Activated T-cell treated with anti-CD3 and anti-CD28 coated beads, Interleukin-2, amount 50 U/mL, for 24 hours (primary cell): ENCODE measurements around the gene GARRE1.
A peak's percentile ranks its signal among the peaks of the same experiment; 100 is the strongest.
"Not testable (repeated sequence)": the region's sequence is repeated elsewhere in the genome, so short reads cannot be mapped to it uniquely, and the experiment has no call there.

ENCODE experiments used
- DNase-seq: peaks from one replicate; pipeline ENCODE4 v3.0.0-alpha.2; 2020
- H3K27ac Mint-ChIP-seq: 2 replicates; pipeline ENCODE4 v1.8.0; 2020; ENCODE audit warnings: mild to moderate bottlenecking, mixed read lengths
- H3K27me3 Mint-ChIP-seq: 2 replicates; pipeline ENCODE4 v1.8.0; 2020; ENCODE audit warnings: mixed read lengths
- H3K36me3 Mint-ChIP-seq: 2 replicates; pipeline ENCODE4 v1.8.0; 2020; ENCODE audit warnings: low read depth, mixed read lengths
- H3K4me1 Mint-ChIP-seq: 2 replicates; pipeline ENCODE4 v1.8.0; 2020; ENCODE audit warnings: low read depth, mixed read lengths
- H3K4me3 Mint-ChIP-seq: 2 replicates; pipeline ENCODE4 v1.8.0; 2020; ENCODE audit warnings: mild to moderate bottlenecking, moderate library complexity, mixed read lengths
- H3K9me3 Mint-ChIP-seq: 2 replicates; pipeline ENCODE4 v1.8.0; 2020; ENCODE audit warnings: mixed read lengths

GARRE1 gene

DNA sequence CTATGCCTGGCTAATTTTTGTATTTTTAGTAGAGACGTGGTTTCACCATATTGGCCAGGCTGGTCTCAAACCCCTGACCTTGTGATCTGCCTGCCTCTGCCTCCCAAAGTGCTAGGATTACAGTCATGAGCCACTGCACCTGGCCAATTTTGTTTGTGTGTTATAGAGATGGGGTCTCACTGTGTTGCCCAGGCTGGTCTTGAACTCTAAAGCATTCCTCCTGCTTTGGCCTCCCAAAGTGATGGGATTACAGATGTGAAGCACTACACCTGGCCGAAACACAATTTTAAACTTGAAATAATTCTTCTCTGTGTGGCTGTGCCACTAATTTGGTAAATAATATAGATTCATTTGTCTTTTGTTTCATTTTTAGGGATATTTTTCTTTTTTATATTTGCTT is 27.1 kb downstream of the GARRE1 start:
- DNase-seq, H3K4me3 Mint-ChIP-seq, H3K27ac Mint-ChIP-seq, H3K27me3 Mint-ChIP-seq, H3K9me3 Mint-ChIP-seq: not testable (repeated sequence)
- peaks cover 42% of the 10 kb centered on the region for H3K4me1 Mint-ChIP-seq
- H3K36me3 Mint-ChIP-seq = peaks cover 14% of the 10 kb centered on the region

GRCh38 chr19:34282611-34283519 is 28.5 kb downstream of the GARRE1 start:
- Mint-ChIP-seq H3K4me1 (peaks cover 37% of the 10 kb centered on the region), H3K36me3 (peaks cover 20% of the 10 kb centered on the region), H3K27me3 (no peaks in the 10 kb centered on the region), H3K4me3 (no peak overlapping the region), H3K27ac (no peak overlapping the region), H3K9me3 (no peaks in the 10 kb centered on the region)
- no peak for DNase-seq

DNA sequence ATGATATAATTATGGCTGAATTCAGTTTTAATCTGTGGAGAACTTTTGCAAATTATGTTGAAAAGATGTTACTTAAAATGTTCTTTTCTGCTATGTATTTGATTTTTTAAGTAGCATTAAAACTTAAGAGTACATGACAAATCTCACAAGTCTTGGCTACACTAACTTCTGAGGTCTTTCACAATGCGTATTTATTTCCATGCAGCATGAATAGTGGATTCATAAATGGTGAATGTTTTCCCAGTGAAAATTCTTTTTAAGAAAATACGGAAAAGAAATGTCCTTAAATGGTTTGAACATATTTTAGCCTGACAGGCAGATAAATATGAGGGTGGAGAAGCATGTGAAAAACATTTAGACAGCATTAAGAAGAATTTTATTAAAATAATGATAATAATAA is 30.2 kb downstream of the GARRE1 start:
- peaks cover 37% of the 10 kb centered on the region for H3K4me1 Mint-ChIP-seq
- H3K27me3 Mint-ChIP-seq = no peaks in the 10 kb centered on the region
- no peak for DNase-seq
- peaks cover 24% of the 10 kb centered on the region for H3K36me3 Mint-ChIP-seq
- no peak overlapping the region for H3K27ac Mint-ChIP-seq
- H3K9me3 Mint-ChIP-seq = no peaks in the 10 kb centered on the region
- no peak overlapping the region for H3K4me3 Mint-ChIP-seq

DNA sequence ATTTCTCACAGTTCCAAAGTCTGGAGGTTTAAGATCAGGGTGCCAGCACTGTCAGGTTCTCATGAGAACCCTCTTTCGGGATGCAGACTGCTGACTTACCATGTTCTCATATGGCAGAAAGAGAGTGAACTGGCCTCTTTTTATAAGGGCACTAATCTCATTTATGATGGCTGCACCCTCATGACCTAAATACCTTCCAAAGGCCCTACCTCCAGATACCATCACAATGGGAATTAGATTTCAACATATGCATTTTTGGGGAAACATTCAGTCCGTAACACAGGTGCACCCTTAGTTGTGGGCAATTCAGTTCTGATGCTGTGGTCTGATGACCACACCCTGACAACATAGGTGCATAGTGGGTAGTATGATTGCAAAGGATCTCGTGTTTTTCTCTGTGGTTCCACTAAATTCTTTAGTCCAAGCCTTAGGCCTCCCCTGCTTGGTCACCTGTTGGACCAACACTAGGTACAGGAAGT is 33.3 kb downstream of the GARRE1 start:
- Mint-ChIP-seq H3K27ac (peak overlapping the region; percentile 73), H3K4me1 (peaks cover 30% of the 10 kb centered on the region), H3K4me3 (no peak overlapping the region), H3K27me3 (no peaks in the 10 kb centered on the region), H3K36me3 (peaks cover 18% of the 10 kb centered on the region), H3K9me3 (no peaks in the 10 kb centered on the region)
- no peak for DNase-seq

GRCh38 chr19:34288381-34288780 is 34.0 kb downstream of the GARRE1 start:
- Mint-ChIP-seq H3K36me3 (peaks cover 20% of the 10 kb centered on the region), H3K27ac (peak overlapping the region; percentile 73), H3K27me3 (no peaks in the 10 kb centered on the region), H3K9me3 (no peaks in the 10 kb centered on the region), H3K4me1 (peaks cover 23% of the 10 kb centered on the region), H3K4me3 (no peak overlapping the region)
- no peak for DNase-seq

GRCh38 chr19:34291235-34291634 is 36.9 kb downstream of the GARRE1 start:
- Mint-ChIP-seq H3K9me3 (no peaks in the 10 kb centered on the region), H3K36me3 (peaks cover 13% of the 10 kb centered on the region), H3K27me3 (no peaks in the 10 kb centered on the region), H3K4me3 (no peak overlapping the region), H3K27ac (no peak overlapping the region), H3K4me1 (peaks cover 19% of the 10 kb centered on the region)
- DNase-seq = no peak

DNA sequence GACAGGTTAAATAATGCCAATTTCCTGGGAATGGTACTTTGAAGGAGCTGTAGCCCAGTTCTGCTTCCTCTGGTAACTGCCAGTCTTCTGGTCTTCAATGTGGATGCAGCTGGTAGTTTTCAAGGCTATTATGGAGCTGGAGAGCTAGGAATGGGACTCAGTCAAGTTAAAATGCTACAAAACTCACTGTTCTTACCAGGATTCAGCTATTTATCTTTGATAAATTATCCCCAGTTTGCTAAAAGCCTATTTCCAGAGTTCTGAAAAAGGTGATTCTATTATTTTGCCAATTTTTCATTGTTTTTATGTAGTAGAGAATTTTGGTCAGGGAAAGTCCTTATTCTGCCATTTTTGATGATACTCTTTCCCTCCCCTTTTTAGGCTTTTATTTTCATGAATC is 40.7 kb downstream of the GARRE1 start:
- H3K27me3 Mint-ChIP-seq = no peaks in the 10 kb centered on the region
- peaks cover 1% of the 10 kb centered on the region for H3K4me1 Mint-ChIP-seq
- peaks cover 8% of the 10 kb centered on the region for H3K36me3 Mint-ChIP-seq
- H3K27ac Mint-ChIP-seq = no peak overlapping the region
- no peak for DNase-seq
- no peaks in the 10 kb centered on the region for H3K9me3 Mint-ChIP-seq
- no peak overlapping the region for H3K4me3 Mint-ChIP-seq

- Mint-ChIP-seq H3K27ac (peak overlapping the region; percentile 15), H3K4me3 (no peak overlapping the region), H3K27me3 (no peaks in the 10 kb centered on the region), H3K36me3 (peaks cover 28% of the 10 kb centered on the region), H3K4me1 (peaks cover 4% of the 10 kb centered on the region), H3K9me3 (no peaks in the 10 kb centered on the region)
- no peak for DNase-seq
These were observed 44.7 kb downstream of the GARRE1 start for GRCh38 chr19:34298891-34299520.

GRCh38 chr19:34299576-34299975 is 45.2 kb downstream of the GARRE1 start:
- peak overlapping the region; percentile 0 for H3K27ac Mint-ChIP-seq
- H3K9me3 Mint-ChIP-seq = no peaks in the 10 kb centered on the region
- H3K4me3 Mint-ChIP-seq = no peak overlapping the region
- no peak for DNase-seq
- H3K27me3 Mint-ChIP-seq = no peaks in the 10 kb centered on the region
- peaks cover 28% of the 10 kb centered on the region for H3K36me3 Mint-ChIP-seq
- peaks cover 4% of the 10 kb centered on the region for H3K4me1 Mint-ChIP-seq

DNA sequence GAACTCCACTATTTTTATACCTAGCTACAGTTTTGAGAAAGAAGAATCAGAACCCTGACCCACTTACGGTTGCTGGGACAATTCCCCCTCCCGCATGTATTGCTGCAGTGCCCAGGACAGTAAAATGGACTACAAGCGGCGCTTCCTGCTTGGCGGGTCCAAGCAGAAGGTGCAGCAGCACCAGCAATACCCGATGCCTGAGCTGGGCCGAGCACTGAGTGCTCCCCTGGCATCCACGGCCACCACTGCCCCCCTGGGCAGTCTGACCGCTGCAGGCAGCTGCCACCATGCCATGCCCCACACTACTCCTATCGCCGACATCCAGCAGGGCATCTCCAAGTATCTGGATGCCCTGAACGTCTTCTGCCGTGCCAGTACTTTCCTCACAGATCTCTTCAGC is 46.0 kb downstream of the GARRE1 start:
- Mint-ChIP-seq H3K36me3 (peaks cover 35% of the 10 kb centered on the region), H3K4me3 (no peak overlapping the region), H3K27me3 (no peaks in the 10 kb centered on the region), H3K27ac (no peak overlapping the region), H3K9me3 (no peaks in the 10 kb centered on the region), H3K4me1 (peaks cover 4% of the 10 kb centered on the region)
- no peak for DNase-seq

DNA sequence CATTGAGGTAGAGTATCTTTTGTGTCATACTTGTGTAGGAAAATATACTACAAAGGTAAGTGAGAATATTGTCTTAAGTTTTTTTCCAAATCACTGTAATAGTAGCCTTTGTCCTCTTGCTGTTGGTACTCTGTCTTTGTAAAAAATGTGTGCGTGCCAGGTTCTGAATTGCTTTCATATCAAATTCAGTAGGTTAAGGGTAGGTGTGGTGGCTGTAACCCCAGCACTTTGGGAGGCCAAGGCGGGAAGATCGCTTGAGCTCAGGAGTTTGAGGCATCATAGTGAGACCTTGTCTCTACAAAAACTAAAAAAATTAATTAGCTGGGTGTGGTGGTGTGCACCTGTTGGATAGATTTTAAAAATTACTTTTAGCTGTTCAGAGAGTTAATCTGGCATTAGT is 46.6 kb downstream of the GARRE1 start:
- H3K27me3 Mint-ChIP-seq = no peaks in the 10 kb centered on the region
- H3K9me3 Mint-ChIP-seq = no peaks in the 10 kb centered on the region
- H3K4me1 Mint-ChIP-seq = peaks cover 10% of the 10 kb centered on the region
- no peak overlapping the region for H3K4me3 Mint-ChIP-seq
- no peak for DNase-seq
- no peak overlapping the region for H3K27ac Mint-ChIP-seq
- H3K36me3 Mint-ChIP-seq = peaks cover 41% of the 10 kb centered on the region
